GM18508 (cell line): ENCODE results near the gene ZDHHC11.
"Not testable (repeated sequence)": the region's sequence is repeated elsewhere in the genome, so short reads cannot be mapped to it uniquely, and the experiment has no call there.

ENCODE experiments used
- ATAC-seq: cut with Tn5 transposase; IDR thresholded peaks from one replicate; pipeline ENCODE4 v1.9.1; 2021; ENCODE audit warnings: moderate number of reproducible peaks; ENCODE audit not compliant: insufficient read depth, unreplicated experiment

The ZDHHC11 gene

DNA sequence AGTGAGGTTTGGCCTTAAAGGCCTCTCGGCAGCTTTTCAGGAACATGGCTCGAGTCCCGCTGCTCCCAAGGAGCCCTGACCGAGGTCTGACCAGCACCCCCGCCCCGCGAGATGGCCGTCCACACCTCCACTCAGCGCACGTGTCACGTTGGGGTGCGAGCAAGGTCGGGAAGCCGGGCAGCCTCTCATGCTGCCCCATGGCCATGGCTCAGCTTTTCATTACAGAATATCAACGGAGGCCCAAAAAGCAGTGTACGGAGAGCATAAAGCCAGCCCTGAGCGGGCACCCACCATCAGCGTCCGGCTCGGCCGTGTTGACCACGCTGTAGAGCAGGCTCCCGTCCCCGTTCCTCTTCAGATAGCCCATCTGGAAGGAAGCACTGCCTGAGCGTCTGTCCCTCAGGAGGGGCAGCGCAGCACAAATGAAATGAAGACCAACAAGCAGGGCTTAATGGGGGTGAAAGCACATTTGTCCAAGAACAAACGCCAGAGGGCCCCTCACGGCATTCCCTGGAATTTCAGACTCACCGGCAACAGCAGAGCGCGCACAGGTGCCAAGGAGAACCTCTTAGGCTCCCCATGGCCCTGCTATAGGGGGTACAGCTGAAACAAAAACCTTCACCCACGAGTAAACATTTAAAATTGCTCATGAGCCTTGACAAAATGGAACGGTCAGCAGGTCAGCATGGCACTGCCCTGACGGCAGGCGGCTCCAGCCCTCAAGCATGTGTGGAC lies 30.2 kb upstream of the ZDHHC11 start:
- ATAC-seq, result no peak

DNA sequence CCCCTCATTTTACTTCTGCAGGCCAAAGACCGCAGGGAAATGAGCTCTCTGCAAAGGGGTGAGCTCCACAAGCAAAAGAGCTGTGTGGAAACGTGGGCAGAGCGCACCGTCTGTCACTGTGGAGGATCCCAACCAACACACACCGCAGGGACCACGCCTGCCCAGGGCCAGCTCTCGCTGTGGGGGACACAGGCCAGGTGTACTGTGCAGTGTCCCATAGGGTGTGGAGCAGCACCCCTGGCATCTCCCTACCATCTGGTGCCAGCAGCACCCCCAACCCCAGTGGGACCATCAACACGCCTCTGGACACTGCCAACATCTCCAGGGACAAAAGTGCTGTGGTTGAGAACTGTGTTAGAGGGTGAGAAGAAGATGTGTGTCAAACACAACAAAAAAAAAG lies 27.9 kb upstream of the ZDHHC11 start:
- not testable (repeated sequence) for ATAC-seq

DNA sequence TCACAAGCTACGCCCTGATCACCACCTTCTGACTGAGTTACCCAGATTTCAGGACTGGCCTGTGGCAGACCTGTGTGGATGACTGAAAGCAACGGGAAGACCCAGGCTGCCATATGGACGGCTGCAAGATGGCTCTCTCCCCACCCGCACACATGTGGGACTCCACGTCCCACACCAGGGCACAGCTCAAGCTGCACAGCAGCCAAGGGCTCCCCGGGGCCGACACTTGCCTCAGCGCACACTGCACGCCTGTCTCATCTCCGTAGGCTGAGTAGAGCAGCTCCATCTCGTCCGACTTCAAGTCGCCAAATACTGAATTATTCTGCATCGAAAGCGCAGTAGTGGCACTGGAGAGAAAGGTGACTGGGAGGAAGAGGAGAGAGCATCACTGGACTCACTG lies 27.3 kb upstream of the ZDHHC11 start:
- no peak for ATAC-seq

DNA sequence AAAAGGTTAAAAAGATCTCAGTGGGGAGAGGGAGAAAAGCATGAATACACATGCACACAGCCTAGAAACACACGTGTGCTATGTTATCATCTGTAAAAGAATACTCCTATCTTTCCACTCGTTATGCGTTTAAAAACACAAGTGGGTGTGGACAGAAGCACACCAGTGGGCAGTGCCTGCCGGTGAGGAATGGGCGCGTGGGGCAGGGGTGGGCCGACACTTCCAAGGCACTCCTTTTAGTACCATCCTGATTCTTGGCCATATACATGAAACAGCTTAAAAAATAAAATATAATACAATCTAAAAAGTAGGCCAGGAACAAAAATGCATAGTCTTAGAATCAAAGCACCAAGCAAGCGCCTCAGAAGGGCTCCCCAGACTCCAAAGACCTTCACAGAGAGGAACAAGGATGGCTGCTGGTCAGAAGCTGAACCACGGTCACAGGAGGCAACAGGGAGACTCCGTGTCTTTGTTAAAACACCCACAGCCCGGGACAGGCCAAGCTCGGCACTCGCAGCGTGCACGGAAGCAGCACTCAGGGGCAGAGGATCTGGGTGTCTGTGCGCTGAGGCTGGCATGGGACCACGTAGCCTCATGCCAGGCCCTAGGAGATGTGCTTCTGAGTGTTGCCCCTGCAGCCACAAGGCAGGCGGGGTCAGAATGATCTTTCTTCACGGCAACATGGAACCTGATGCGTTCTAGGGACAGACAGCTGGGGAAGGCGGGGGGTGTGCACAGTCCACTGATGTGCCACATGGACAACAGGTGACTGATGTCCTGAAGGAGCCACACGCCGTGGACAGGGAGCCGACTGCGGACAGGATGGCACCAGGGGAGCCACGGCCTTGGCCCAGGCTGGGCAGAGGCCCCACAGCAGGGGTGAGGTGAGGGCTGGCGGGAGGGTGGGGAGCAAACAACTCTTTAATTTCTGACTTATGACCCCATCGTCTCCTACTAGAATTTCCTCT lies 25.9 kb upstream of the ZDHHC11 start:
- ATAC-seq, result no peak

DNA sequence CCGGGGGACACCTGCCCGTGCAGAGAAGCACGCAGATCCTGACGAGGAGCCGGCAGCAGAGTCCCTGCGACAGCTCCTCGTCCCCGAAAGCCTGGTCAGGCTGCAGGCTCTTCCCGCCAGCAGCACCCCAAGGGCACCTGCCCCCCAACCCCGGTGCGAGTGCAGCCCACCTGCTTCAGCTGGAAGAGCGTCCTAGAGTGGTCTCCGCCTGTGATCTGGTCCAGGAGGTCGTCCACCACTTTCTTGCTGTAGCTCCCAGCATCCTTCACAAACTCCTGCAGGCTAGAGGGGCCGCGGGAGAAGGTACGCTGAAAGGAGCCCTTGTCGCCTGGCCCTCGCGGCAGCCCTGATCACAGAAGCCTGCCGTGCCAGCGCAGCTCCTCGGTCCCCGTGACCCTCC lies 25.1 kb upstream of the ZDHHC11 start:
- ATAC-seq, result no peak

DNA sequence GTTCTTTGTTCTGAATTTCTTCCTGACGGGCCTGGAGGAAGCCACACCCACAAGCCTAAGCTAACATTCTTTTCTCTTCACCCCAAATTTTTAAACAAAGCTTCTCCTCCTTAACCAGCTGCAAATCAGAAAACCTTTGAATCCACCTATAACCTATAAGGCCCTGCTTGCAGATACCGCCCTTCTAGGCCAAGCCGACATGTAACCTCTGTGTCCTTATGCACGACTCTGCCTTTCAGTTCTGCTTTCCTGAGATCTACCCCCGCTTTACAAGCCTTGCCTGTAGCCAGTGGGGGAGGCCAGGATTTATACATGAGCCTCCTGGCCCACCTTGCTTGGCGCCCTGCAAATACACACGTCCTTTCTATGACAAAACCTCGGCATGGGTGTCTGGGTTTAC lies 22.5 kb upstream of the ZDHHC11 start:
- no peak for ATAC-seq

DNA sequence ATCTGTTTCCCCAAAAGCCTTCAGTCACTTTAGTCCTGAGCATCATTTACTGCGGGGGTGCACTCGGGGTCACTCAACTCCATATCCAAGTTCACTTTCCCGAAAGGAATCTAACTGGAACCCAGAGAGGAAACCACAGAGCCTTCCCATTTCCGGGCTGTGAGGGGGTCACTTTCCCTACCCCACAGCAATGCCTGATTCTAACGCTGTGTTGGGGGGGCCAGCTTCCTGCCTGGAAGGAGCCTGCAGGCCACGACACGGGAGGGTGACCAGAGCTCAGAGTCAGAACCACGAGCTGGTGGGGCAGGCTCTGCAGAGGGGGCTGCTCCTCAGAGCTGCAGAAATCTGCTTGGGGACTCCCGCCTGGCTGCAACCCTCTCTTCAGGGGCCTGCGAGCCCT lies 21.5 kb upstream of the ZDHHC11 start:
- ATAC-seq, result no peak

DNA sequence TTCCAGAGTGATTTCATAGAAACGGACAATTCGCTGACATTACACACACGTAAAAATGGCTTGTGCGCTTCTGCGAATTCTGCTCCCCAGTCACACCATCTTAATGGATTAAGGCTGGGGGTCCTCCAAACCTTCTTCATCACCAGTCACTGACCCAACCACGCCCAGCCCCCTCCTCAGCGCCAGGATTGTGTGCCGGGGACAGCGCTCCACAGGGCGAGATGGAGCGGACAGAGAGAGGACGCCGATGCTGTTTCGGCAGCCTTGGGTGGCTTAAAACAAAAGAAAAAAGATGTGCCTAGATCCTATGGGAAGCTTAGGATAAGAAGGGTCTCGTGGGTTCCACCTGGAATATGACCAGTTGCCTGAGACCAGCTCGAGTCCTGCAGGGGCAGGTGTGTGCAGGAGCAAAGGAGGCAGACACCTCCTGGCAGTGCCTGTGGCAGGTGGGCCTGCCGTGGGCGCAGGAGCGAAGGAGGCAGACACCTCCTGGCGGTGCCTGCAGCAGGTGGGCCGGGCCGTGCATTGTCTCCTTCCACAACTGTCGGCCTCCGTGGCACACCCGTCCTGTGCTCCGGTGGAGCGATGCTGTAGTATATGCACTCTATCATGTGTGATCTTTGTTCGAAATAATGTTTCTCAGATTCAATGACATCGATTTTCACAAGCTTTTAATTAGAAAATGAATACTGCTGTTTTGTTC lies 21.0 kb upstream of the ZDHHC11 start:
- no peak for ATAC-seq

DNA sequence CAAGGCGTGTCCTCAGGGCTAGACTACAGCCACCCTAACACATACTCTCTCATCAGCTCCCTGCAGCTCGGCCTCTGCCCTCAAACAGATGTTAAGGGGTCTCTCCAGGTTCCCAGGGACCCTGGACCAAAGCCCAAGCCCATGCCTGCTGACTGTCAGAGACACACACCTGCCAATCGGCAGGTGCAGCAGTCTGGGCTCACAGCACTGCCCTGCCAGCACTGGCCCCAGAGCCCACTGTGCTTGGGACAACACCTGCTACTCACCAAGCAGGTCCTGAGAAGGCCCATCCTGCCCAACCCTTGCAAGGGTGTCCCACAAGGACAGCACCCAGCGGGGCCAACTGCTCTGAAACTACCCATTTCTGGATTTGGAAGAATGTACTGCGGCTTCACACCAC lies 20.2 kb upstream of the ZDHHC11 start:
- no peak for ATAC-seq

DNA sequence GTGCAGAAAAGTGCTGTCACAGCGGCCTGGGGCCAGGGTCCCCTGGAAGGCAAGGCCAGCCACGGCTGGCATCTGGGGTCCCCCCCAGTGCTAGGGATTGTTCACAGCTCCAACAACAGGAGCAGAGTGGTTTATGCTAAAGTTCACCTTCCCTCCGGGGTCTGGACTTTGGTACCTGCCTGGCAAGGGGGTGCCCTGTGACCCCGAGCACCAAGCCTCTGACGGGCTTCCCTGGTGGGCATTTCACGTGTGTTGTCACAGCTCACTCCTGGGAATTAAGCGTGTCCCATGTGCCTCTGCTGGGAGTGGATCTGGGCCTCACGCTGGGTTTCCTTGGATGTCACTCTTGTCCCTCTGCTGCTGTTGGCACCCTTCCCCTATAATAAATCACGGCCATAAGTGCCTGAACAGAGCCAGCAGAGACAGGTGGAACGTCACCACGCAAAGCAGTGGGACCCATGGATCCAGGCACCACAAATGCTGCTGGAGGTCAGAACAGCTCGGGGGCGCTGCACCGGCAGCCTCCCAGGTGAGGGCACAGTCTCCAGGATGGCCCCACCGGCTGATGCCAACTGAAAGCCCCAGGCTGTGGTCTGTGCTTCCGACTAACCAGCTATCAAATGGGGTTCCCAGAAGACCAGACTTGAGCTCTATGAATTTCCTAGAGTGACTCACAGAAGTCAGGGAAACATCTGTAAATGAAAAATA lies 17.8 kb upstream of the ZDHHC11 start:
- ATAC-seq, result no peak

DNA sequence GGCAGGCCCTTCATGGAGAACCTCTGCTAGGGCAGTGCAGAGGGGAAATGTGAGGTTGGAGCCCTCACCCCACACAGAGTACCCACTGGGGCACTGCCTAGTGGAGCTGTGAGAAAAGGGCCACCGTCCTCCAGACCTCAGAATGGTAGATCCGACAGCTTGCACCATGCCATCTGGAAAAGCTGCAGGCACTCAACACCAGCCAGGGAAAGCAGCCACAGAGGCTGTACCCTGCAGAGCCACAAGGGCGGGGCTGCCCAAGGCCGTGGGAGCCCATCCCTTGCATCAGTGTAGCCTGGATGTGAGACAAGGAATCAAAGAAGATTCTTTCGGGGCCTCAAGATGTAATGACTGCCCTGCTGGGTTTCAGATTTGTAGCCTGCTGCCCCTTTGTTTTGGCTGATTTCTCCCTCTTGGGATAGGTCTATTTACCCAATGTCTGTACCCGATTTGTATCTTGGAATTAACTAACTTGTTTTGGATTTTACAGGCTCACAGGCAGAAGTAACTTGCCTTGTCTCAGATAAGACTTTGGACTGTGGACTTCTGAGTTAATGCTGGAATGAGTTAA lies 16.6 kb upstream of the ZDHHC11 start:
- ATAC-seq, result no peak

DNA sequence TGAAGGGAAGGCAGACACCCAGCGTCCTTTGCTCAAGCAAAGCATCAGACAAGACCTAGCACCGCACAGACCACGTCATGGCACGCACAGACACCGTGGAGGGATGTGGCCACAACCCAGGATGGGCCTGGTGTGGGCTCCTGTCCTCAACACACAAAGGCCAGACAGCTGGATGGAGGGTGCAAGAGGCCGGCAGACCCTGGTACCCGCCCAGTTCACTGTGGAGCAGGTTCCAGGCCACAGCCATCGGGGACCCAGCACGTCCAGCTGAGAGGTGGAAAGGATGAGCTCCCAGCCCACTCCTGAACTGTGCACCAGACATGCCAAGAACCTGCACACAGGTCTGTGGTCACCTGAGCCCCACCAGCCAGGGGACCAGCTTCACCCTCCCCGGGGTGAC lies 15.0 kb upstream of the ZDHHC11 start:
- ATAC-seq, result no peak

DNA sequence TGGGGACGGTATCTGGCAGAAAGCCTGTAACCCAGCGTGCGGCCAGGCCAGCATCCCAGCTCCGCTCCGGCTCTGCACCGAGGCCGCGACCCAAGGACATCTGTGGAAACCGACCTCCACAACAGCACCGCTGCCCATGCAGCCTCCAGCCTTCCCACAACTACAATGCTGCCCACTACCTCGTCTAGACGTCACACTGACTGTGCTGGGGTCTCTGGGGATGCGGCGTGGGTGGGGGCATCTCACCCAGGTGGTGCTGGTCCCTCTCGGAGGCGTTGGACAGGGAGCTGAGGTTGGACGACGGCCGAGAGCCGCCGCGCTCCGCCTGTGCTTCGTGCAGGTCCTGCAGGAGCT lies 14.4 kb upstream of the ZDHHC11 start:
- no peak for ATAC-seq

DNA sequence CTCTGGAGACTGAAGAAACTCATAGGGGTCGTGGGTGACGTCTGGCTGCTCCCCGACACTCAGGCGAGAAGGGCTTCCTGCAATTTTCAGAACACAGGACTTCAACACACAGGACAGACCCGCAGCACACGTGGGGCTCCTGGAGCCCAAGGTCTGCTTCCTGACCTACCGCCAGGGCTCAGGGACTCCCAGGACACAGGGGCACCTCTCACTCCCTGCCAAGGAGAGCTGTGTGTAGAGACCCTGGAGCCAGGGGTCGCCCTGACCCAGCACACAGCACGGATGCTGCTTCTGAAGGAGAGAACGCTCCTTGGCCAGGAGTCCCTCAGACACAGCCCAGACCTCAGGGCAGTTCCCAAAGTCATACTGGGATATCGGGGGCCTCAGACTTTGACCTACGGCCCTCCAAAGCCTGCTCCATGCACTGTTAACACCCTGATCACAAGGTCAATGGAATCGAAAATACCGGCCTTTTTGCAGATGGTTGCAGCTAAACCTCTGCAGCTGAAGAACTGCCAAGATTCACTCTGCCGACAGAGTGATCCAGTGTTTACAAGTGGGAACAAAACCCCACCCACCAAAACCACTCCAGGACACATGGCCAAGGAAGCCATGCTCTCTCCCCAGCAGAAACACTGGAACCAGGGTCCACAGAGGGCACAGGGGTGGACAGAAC lies 13.8 kb upstream of the ZDHHC11 start:
- ATAC-seq, result no peak

DNA sequence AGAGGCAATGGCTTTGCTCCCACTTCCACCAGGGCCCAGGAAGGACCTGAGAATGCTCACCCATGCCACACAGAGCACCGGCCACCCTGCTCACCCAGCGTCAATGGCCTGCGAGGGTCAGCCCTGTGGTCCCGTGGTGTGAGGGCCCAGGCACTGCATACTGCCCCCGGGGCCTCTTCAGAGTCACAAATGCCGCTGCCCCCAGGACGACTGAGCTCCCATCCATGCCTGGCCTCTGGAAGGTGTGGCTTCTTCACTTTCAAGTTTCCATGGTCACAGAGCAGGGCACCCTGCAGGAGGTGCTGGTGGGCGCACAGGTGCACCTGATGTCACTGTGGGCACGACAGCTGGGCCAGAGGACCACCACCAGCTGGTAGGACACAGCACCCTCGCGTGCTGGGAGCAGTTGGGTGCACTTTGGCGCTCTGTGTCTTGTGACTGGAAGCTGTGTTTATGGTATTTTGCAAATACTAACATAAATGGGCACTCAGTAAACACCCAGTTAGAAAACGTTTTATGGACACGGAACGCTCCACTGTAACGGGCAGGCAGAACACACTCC lies 12.5 kb upstream of the ZDHHC11 start:
- no peak for ATAC-seq

DNA sequence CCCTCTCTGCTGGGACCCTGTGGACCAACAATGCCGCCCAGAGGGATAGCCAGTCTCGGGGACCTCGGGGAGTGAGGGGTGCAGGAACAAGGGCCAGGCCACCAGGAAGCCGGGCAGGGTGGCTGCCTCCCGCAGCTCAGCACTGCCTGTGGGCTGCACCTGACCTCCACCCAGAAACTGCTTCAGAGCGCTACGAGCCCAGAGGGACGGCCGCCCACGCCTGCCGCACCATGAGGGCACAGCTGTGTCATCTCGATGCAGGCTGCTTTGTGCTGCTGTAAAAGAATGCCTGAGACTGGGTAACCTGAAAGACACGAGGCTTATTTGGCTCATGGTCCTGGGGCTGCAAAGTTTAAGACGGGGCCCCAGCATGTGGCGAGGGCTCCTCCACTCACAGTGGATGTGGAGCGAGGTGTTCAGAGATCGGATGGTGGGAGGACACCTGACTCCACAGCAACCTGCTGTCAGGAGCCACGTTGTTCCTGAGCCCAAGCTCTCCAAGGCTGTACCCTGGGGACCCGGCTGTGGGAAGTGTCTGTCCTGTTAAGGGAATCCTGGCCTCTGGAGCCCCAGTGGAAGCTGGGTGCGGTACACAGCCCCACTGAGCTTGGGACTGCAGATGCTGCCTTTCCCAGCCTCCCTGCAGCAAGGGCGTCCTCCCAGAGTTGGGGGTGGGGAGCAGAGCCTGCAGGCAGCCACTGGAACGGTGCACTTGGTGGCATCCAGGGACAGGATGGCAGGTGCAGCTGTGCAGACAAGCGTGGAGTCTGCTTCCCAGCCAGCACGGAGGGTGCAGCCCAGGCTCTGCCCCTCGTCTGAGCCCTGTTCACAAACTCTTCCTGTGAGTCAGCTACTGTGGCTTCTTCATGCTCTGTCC lies 11.8 kb upstream of the ZDHHC11 start:
- ATAC-seq, result no peak

DNA sequence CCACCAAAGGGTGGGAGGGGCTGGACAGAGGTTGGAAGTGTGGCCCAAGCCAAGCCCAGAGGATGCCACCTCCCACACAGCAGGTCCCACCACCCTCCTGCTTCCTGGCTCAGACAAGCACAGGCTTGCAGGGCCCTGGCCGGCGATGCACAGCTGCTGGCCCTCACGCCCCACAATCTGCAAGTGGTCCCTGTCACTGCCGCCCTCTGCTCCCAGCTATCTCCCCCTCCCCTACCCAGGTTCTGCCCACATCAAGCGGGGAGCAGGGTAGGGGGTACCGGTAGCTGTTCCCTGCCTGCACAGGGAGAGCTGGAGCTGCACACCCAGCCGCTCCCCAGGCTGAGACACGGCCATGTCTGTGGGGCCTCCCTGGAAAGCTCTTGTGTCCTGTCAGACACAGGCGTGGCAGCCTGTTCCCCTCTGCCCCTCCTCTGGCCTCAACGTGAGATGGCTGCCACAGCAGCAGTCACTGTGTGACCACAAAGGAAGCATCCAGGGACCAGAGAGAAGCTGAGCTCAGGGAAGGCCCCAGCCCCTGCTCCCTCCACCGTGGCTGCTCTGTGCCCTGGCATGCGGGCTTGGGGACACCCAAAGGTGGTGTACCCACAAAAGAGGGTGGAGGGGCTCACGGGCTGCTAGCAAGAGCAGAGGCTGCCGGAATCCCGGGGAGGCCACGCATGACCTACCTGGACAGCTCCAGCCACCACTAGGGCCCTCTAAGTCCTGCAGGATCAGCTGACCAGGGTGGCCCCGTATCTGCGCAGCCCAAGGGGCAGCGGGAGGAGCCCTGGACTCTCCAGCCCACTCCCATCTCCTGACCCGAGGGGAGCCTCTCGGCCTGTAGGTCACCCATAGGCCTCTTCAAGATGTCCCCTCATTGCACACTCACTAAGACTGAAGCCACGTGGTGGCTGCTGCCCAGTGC lies 10.9 kb upstream of the ZDHHC11 start:
- ATAC-seq, result no peak
